GM18868 (cell line): ENCODE data around the gene ANKRD2.
"Not testable (repeated sequence)": the region's sequence is repeated elsewhere in the genome, so short reads cannot be mapped to it uniquely, and the experiment has no call there.

Experiments used
- ATAC-seq: cut with Tn5 transposase; IDR thresholded peaks from one replicate; pipeline ENCODE4 v1.9.1; 2021; ENCODE audit warnings: mild to moderate bottlenecking, moderate library complexity; ENCODE audit not compliant: unreplicated experiment

Gene ANKRD2

DNA sequence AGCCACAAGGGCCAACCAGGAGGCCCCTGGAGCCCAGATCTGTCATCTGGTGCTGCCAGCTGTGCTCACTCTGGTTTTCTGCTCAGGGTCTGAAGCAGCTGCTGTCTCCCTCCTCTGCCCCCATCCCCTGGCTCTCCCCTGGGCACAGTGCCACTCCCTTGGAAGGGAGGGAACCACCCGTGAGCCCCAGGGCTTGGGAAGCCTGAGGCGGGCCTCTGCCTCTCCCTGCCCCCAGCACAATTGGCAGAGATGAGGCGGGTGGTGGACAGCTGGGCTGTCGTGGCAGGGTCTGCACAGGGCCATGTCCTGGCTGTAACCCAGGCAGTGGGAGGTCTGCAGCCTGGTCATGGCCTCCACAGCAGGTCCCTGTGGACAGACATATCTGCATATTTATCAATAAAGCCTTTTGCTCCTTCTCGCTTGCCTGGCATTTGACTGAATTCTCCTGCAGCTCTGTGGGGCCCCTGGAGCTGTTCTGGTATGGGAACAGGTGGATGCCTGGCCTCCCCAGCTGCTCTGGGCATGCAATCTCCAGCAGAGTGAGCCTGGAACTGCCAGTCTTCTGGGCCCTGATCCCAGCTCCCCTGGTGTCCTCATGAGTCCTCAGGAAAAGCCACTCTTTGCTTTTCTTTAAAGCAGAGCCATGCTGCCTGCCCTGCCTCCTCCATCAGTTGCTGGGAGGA lies 1.6 kb upstream of the ANKRD2 start:
- no peak for ATAC-seq

DNA sequence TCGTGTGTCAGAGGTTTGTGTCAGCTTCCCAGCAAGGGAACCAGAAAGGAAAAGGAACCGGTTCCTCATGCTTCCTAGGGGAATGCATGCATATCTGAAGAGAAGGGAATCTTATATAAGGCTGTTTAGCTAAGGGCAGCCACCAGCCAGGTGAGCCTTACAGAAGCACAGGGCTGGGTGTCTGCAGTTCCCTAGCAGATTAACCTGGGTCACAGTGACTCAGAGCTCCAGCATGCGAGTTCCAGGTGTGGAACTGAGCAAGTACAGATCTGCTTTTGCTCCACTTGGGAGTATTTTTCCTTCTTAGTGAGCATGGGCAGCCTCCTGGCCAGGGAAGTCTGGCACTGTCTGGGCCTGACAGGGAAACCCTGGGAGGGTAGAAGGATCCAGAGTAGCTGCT lies 957 bp upstream of the ANKRD2 start:
- ATAC-seq, result no peak

DNA sequence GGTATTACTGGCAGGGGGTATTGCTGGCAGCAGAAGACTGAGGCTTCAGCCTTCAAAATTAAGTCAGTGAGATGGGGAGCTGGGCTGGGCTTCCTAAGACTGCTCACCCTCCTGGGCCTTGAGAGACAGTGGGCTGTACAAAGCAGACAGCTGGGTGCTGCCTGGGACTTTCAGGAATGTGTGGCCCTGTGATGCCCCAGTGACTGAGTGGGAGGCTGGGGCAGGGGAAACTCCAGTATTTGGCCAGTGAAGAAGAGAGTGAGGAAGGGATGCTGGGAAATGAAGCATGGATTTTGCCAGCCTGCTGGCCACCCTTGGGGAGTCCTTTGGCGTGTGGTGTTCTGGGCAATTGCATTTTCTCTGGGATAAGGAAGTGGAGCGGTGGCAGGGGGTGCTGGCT lies 442 bp downstream of the ANKRD2 start:
- no peak for ATAC-seq

DNA sequence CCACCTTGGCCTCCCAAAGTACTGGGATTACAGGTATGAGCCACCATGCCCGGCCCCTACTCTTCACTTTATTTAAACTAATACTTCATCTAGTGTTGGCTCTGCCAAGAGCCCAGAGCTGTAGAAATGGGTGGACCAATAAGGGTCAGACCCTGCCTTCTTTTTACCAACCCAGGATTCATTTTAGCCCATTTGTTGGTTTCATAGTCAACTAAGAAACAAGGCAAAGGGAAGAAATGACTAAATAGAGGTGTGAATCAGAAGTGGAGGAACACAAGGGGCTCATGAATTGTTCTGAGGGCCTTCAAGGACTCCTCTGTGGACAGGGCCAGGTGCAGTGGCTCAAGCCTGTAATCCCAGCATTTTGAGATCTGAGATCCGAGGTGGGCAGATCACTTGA lies 1.1 kb downstream of the ANKRD2 start:
- ATAC-seq, result no peak

DNA sequence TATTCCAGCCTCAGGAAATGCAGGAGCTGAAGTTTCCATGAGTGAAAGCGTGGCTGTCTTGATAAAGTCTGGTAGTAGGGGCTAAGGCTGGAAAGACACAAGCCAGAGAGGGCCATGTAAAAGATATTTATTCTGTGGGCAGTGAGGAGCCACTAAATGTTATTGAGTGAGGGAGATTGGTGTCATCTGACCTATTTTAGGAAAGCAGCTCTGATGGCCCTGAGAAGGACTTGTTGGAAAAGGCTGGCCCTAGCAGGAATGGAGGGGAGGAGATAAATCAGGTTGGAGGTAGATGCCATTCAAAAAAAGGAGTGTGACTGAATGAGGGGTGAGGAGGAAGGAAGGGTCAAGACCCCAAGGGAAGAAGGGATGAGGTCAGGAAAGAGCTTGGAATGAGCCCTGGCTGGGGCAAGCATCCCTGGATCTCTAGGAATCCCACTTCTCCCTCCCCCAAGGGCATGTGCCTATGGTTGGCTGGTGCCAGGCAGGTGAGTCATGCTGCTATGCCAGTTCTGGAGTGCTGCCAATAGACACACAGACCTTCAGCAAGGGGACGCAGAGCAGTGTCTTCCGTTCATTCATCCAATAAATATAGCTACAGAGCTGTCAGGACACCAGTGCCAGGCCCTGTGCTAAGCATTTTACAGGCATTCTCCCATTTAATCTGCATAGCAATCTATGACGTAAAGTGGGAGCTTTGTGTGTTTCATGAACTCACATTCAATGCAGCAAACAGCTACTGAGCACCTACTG lies 2.0 kb downstream of the ANKRD2 start:
- ATAC-seq, result no peak

DNA sequence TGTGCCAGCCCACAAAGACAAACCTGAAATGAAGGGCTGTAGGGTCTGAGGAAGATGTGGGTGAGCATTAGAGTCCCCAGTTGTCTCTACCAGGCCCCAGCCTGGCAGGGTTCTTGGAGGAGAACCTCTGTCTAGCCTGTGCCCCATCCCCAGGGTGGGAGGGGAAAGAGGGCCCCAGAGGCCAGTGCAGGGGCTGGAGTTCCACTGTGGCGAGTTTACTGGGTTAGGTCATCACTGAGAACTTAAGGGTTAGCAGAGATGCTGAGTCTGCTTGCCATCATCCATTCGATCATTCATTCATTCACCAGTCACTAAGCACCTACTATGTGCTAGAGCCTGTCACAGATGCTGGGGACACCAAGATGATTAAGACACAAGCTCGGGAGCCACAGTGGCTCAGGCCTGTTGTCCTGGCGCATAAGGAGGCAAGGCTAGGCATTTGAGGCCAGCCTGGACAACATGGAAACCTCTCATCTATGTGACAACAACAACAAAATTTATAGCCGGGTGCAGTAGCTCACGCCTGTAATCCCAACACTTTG lies 2.6 kb downstream of the ANKRD2 start:
- no peak for ATAC-seq

DNA sequence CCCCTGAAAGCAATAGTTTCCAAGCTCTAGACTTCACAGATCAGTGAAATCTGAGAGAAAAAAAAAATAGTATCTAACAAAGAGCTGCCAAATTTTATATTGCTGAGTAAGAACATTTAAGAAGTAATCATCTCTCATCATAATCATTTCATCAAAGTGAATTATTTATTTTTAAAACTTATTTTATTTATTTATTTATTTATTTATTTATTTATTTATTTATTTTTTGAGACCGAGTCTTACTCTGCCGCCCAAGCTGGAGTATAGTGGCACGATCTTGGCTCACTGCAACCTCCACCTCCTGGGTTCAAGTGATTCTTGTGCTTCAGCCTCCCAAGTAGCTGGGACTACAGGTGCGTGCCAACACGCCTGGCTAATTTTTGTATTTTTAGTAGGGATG lies 3.9 kb downstream of the ANKRD2 start:
- ATAC-seq, result not testable (repeated sequence)

DNA sequence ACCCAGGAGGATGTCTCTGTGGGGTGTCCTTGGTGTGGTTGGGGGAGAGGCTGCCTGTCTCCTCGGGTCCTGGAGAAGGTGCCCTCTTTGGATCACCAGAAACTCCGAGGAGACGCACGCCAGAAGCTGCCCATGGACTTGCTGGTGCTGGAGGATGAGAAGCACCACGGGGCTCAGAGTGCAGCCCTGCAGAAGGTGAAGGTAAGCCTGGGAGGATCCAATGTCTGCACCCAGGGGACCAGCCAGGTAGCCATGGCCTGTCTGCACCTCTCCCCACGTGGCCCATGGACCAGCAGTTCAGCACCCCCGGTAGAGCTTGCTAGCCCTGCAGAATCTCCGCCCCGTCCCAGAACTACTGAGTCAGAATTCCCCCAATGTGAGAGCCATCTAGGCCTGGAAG lies 5.1 kb downstream of the ANKRD2 start:
- ATAC-seq, result no peak

DNA sequence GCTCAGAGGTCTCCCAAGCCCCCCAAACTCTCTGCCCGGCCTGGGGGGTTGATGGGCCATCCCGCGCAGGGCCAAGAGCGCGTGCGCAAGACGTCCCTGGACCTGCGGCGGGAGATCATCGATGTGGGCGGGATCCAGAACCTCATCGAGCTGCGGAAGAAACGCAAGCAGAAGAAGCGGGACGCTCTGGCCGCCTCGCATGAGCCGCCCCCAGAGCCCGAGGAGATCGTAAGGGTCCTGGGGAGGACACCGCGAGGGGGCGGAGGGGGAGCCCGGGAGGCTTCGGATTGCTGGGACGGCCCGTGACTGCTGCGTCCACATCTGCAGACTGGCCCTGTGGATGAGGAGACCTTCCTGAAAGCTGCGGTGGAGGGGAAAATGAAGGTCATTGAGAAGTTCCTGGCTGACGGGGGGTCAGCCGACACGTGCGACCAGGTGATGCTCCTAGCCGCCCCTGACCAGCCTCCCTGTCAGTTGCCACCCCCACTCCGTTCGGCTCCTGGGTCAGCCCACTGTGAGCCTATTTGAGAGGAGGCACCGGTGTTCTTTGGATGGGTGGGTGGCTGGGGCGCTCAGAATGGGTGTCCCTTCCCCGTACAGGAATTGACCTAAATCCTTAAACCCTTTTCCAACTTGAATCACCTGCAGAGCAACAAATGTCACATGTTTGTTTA lies 5.7 kb downstream of the ANKRD2 start:
- no peak for ATAC-seq

DNA sequence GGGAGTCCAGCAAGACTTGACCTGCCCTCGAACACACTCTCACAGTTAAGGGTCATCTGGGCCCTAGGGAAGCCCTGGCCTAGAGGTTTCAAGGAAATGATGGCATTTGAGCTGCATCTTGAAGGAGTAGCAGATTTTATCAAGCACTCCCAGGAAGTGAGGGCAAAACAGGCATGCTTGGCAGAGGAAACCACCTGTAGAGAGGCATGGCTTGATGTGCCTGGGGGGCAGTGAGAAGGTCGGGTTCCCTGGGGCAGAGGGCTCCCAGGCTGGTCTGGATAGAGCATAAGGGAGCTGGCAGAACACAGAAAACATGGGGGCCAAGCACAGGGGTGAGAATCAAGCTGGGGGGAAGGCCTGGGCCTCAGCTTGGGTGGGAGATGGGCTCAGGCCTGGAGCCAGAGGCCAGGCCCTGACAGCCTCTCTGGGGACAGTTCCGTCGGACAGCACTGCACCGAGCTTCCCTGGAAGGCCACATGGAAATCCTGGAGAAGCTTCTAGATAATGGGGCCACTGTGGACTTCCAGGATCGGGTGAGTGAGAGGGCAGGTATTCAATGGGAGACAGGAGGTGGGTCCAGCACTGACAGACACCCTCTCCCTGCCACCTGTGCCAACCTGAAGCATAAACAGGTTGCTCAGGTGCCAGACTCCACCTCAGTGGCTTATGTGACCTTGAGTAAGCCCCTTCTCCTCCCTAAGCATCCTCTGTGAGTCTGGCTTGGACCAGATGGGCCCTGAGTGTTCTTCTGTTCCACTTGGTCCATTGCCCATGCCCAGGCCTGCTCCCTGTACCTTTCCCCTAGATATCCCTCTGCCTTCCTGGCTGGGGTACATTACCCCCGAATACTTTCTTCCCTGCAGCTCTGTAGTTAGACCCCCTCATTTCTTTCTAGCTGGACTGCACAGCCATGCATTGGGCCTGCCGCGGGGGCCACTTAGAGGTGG lies 8.1 kb downstream of the ANKRD2 start:
- no peak for ATAC-seq

DNA sequence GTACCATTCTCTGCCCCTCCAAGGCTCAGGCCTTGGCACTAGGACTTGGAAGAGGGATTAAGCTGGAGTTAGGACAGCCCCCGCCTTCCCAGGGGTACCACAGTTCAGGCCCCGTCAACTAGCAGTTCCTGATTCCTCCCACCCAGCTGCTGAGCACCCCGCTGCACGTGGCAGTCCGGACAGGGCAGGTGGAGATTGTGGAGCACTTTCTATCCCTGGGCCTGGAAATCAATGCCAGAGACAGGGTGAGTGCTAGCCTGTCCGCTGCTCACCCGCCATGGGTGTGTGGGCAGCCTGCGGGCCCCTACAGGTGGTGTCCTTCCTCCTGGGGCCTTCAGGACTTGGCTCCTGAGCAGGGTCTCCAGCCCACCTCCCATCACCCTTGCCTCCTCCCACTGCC lies 9.6 kb downstream of the ANKRD2 start:
- no peak for ATAC-seq

DNA sequence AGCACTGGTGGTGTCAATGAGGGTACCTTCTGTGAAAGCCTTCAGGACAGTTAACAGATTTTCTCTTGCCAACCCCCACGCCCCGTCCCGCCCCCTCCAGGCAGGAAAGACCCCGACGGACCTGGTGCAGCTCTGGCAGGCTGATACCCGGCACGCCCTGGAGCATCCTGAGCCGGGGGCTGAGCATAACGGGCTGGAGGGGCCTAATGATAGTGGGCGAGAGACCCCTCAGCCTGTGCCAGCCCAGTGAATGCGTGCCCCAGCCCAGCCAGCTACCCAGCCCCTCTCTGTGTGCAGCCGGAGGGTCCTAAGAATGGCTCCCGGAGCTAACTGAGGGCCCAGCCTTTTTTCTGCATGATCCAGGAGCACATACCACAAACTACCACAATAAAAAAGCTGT lies 10.9 kb downstream of the ANKRD2 start:
- ATAC-seq, result no peak

DNA sequence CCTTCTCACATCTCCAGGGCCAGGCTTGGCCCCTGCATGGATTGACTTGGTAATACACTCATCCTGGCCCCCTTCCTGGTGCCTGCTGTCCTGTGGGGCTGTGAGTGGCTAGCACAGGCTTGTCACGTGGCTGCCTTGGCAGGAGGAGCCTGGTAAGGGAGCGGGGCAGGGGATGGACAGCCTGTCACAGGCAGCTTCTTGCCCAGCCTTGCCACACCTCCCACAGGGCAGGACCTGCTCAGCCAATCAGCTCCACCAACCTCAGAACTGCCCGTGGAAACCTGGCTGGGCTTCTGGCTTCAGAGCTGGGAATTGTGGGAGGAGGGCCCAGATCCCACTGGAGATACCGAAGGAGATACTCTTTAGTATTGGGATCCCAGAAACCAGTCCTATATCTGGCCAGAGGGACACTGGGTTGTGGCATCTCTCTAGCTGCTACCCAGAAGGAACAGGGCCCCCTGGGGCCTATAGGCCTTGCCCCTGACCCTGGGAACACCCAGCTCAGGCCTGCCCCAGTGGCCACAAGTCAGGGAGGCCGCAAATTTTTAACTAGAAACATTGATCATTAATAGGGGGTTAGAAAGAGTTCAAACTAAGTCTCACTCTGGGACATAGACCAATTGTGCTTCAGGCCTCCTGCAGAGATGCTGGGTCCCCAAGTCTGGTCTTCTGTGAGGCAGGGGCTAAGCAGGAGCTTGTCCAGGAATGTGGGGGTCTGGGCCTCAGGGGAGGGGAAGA lies 11.7 kb downstream of the ANKRD2 start, which contains the start of gene HOGA1:
HOGA1 (plus strand) TSS at position 330 of the 738 bp plus-strand sequence; CDS start at position 645, 315 bp downstream.
- ATAC-seq, result no peak

DNA sequence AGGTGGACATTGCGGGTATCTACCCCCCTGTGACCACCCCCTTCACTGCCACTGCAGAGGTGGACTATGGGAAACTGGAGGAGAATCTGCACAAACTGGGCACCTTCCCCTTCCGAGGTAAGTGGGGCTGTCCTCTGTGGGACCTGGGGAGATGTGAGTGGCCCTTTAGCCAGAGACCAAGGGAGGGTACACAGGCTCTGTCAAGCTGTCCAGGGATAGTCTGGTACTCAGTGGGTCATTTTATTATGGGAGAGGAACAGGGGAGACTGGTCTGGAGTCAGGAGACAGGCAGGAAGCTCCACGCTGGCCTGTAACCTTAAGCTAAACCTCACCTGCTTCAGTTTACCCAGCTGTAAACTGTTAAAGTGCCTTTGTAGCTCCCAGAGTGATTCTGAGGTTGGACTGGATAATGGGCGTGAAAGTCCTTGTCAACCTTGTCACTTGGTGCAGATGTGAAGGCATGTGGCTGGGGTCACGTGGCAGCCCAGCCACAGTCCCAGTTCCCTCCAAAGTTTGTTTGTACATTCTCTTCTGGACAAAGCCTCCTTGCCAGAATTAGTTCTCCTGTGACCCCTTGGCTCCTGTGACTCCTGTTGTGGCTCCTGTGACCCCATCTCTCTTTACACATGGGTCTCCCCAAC lies 12.3 kb downstream of the ANKRD2 start:
- no peak for ATAC-seq

DNA sequence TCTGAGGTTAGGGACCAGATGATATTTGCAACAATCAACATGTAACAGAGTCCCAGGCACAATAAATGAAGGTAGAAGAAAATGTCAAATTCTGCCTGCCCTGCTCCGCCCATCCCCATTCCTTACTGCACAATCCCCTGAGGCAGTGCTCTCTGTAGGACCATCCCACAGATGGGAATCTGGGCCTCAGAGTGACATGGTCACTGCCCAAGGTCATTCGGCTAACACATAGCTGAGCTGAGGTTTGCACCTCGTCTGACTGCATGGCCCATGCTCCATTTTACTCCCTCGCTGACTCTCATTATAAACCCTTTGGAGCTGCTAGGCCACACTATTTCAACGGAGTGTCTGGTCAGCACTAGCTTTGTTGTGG lies 12.8 kb downstream of the ANKRD2 start:
- ATAC-seq, result no peak

DNA sequence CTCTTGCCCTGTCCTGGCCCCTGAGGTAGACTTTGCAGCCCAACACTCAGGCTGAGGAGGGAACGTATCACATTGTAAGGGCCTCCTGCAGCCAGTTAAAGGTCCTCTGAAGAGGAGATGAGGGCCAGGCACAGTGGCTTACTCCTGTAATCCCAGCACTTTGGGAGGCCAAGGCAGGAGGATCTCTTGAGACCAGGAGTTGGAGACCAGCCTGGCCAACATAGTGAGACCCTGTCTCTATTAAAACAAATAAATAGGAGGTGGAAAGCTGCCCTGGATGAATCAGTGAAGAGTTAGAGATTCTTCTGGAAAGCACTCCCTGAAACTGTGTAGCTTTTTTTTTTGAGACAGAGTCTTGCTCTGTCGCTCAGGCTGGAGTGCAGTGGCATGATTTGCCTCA lies 14.6 kb downstream of the ANKRD2 start:
- no peak for ATAC-seq

DNA sequence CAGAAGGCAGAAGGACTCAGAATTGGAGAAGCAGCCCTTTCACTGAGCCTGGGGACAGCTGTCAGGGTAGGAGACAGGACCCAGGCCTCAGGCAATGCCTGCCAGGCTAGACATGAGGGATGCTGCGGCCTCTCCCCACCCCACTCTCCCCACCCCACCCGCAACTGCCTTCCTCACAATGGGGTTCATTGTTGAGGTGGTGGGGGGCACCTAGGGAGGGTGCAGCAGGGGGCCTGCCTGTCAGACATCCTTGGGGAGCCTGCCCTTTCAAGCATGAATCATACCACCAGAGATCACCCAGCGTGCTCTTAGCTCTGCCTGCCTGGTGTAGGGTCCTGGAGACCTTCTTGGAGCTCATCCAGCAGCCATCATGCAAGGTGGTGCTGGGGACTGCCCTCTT lies 16.9 kb downstream of the ANKRD2 start, which contains the start of gene C10orf62:
C10orf62 (plus strand) TSS at position 243 of the 400 bp plus-strand sequence. CDS start 177 bp downstream, outside the sequence.
- ATAC-seq, result no peak

DNA sequence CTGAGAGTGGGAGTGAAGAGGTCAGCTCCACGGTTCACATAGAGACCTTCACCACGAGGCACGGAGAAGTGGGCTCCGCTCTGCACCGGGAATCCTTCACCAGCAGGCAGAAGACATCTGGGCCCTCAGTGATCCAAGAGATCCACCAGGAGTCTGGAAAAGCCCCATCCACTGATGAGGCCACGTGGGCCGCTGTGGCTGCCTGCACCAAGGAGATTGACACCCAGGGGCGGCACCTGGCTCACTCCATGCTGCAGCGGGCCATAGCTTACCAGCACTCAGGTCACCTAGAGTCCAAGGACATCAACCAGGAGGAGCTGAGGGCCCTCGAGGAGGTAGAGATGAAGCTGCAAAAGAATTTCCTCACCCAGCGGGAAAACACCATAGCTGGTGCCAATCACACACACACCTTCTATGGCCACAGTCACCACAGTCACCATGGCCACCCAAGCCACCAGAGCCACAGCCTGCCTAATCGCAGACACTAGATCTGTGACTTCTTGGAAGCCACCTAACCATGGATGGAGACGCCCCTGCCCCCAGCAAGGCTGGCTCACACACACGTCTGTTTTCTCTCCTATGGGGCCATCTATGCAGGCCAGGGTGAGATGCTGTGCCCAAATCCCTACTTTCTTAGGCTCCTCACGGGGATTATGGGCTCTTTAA lies 17.6 kb downstream of the ANKRD2 start:
- ATAC-seq, result no peak
